Measurements from ENCODE around the gene CIDEA. TPM values are rescaled to one million over a fixed set of nuclear protein-coding genes. Genes with fewer than 3 reads are reported as not detected.

Gene CIDEA
- total RNA-seq, 2 donors from 2014 or later: not detected

DNA sequence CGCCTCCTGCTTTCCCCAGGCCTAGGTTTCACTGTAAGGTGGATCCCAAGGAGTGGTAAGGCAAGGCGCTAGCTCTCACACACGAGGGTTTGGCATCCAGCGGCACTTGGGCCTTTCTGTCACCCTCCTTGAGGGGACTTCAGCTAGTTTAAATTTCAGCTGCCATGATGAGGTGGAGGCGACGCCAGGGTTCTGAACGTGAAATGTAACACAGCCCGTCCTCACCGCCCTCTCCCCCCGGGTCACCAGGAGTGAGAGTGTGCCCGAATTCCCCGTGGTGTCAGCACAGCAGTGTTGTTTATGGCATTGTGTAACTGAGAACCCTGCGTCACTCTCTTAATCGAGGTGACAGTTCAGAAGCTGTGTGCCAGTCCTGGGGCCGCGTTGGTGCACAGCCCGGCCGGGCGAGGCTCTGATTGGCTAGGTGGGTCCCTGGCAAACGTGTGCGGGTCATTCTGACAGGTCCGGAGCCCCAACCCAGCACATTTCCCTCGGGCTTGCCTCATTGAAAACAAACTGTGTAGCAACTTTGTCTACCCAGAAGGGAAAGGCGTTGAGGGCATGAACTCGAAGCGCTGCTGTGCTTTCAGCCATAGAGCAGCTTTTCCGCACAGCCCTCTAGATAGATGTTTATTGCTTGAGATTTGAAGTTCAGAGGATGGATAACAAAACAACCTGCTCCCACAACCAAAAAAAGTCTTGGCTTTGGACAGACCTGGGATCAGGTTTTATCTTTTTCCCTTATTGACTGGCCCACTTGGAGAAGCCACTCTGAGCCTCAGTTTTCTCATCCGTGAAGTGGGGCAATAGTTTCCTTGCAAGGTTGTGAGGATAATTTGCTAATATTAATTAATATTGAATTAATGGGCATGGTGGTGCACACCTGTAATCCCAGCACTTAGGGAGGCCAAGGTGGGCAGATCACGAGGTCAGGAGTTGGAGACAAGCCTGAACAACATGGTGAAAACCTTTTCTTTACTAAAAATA lies 4.9 kb downstream of the CIDEA start:
- Mint-ChIP-seq H3K27me3 (ENCODE audit: insufficient read depth) (peaks cover 72% of the 10 kb centered on the region), H3K9me3 (no peaks in the 10 kb centered on the region), H3K4me3 (no peak overlapping the region), H3K36me3 (ENCODE audit: low read depth) (no peaks in the 10 kb centered on the region), H3K27ac (no peak overlapping the region), H3K4me1 (peaks cover 7% of the 10 kb centered on the region)
- Histone ChIP-seq H3K27ac (ENCODE audit: low read depth, low read length) (no peak overlapping the region), H3K27me3 (ENCODE audit: control insufficient read depth, insufficient read depth, low read length, poor library complexity, severe bottlenecking) (peaks cover 39% of the 10 kb centered on the region), H3K36me3 (ENCODE audit: control insufficient read depth, insufficient read depth, low read length) (no peaks in the 10 kb centered on the region), H3K9ac (ENCODE audit: extremely low read depth, low read length, poor library complexity, severe bottlenecking) (no peak overlapping the region), H3K9me3 (ENCODE audit: control insufficient read depth, low read length) (no peaks in the 10 kb centered on the region), H3K4me1 (ENCODE audit: control insufficient read depth, insufficient read depth, low read length) (no peaks in the 10 kb centered on the region), H3K4me3 (ENCODE audit: low read length) (no peak overlapping the region)
- 91 to 92% methylated on average over 22 to 29 of the region's 29 CpGs for WGBS, 2 experiments (ENCODE audit: insufficient coverage in 1 of 2, insufficient read length in 1 of 2)
- TF ChIP-seq, protein P1, sequence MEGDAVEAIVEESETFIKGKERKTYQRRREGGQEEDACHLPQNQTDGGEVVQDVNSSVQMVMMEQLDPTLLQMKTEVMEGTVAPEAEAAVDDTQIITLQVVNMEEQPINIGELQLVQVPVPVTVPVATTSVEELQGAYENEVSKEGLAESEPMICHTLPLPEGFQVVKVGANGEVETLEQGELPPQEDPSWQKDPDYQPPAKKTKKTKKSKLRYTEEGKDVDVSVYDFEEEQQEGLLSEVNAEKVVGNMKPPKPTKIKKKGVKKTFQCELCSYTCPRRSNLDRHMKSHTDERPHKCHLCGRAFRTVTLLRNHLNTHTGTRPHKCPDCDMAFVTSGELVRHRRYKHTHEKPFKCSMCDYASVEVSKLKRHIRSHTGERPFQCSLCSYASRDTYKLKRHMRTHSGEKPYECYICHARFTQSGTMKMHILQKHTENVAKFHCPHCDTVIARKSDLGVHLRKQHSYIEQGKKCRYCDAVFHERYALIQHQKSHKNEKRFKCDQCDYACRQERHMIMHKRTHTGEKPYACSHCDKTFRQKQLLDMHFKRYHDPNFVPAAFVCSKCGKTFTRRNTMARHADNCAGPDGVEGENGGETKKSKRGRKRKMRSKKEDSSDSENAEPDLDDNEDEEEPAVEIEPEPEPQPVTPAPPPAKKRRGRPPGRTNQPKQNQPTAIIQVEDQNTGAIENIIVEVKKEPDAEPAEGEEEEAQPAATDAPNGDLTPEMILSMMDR (conservative IDR thresholded peaks at IDR 0.05): no peak
- no peak for DNase-seq

DNA sequence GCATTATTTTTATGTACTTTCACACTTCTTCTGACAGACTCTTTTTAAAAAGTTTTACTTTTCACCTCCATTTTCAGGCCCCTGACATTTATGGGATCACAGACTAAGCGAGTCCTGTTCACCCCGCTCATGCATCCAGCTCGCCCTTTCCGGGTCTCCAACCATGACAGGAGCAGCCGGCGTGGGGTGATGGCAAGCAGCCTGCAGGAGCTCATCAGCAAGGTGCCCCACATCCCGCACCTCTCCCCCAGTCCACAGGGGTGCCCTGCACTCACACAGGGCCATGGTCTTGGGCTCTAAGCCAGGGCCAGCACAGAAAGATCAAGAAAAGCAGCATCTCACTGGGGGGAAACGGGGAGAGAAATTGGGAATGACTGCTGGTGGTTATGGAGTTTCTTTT lies 8.6 kb downstream of the CIDEA start:
- no peaks in the 10 kb centered on the region for H3K4me1 ChIP-seq (ENCODE audit: control insufficient read depth, insufficient read depth, low read length)
- Mint-ChIP-seq H3K36me3 (ENCODE audit: low read depth) (no peaks in the 10 kb centered on the region), H3K9me3 (no peaks in the 10 kb centered on the region), H3K27me3 (ENCODE audit: insufficient read depth) (peaks cover 44% of the 10 kb centered on the region), H3K4me3 (no peak overlapping the region), H3K27ac (no peak overlapping the region), H3K4me1 (no peaks in the 10 kb centered on the region)
- no peaks in the 10 kb centered on the region for H3K36me3 ChIP-seq (ENCODE audit: control insufficient read depth, insufficient read depth, low read length)
- peaks cover 2% of the 10 kb centered on the region for H3K27me3 ChIP-seq (ENCODE audit: control insufficient read depth, insufficient read depth, low read length, poor library complexity, severe bottlenecking)
- no peaks in the 10 kb centered on the region for H3K9me3 ChIP-seq (ENCODE audit: control insufficient read depth, low read length)
- no peak overlapping the region for H3K9ac ChIP-seq (ENCODE audit: extremely low read depth, low read length, poor library complexity, severe bottlenecking)
- DNase-seq: no peak
- WGBS, 2 experiments (ENCODE audit: insufficient coverage in 1 of 2, insufficient read length in 1 of 2): 88% methylated on average over 8 of the region's 8 CpGs; no CpG with 5 or more reads in 1 of the 2 experiments
- H3K4me3 ChIP-seq (ENCODE audit: low read length): no peak overlapping the region
- TF ChIP-seq, protein P1 (conservative IDR thresholded peaks at IDR 0.05): no peak
- H3K27ac ChIP-seq (ENCODE audit: low read depth, low read length): no peak overlapping the region

GRCh38 chr18:12264864-12265263 lies 10.7 kb downstream of the CIDEA start:
- 83 to 87% methylated on average over 1 of the region's 2 CpGs for WGBS, 2 experiments (ENCODE audit: insufficient coverage in 1 of 2, insufficient read length in 1 of 2)
- TF ChIP-seq, protein P1 (conservative IDR thresholded peaks at IDR 0.05): no peak
- no peak overlapping the region for H3K27ac ChIP-seq (ENCODE audit: low read depth, low read length)
- no peak overlapping the region for H3K4me3 ChIP-seq (ENCODE audit: low read length)
- H3K36me3 ChIP-seq (ENCODE audit: control insufficient read depth, insufficient read depth, low read length): no peaks in the 10 kb centered on the region
- Mint-ChIP-seq H3K27ac (no peak overlapping the region), H3K27me3 (ENCODE audit: insufficient read depth) (peaks cover 29% of the 10 kb centered on the region), H3K4me1 (no peaks in the 10 kb centered on the region), H3K4me3 (no peak overlapping the region), H3K36me3 (ENCODE audit: low read depth) (no peaks in the 10 kb centered on the region), H3K9me3 (no peaks in the 10 kb centered on the region)
- H3K27me3 ChIP-seq (ENCODE audit: control insufficient read depth, insufficient read depth, low read length, poor library complexity, severe bottlenecking): no peaks in the 10 kb centered on the region
- H3K4me1 ChIP-seq (ENCODE audit: control insufficient read depth, insufficient read depth, low read length): no peaks in the 10 kb centered on the region
- no peak for DNase-seq
- H3K9ac ChIP-seq (ENCODE audit: extremely low read depth, low read length, poor library complexity, severe bottlenecking): no peak overlapping the region
- no peaks in the 10 kb centered on the region for H3K9me3 ChIP-seq (ENCODE audit: control insufficient read depth, low read length)

Measured in endodermal cell (in vitro differentiated cells).